Measurements from ENCODE around the gene FAM199X. TPM values are rescaled to one million over a fixed set of nuclear protein-coding genes. Genes with fewer than 3 reads are reported as not detected.

Gene FAM199X
- total and polyA plus RNA-seq, 2 donors (not counting 3 experiments of a cell fraction or from before 2014, with no cell fraction given): 4.0 to 16.8 TPM

DNA sequence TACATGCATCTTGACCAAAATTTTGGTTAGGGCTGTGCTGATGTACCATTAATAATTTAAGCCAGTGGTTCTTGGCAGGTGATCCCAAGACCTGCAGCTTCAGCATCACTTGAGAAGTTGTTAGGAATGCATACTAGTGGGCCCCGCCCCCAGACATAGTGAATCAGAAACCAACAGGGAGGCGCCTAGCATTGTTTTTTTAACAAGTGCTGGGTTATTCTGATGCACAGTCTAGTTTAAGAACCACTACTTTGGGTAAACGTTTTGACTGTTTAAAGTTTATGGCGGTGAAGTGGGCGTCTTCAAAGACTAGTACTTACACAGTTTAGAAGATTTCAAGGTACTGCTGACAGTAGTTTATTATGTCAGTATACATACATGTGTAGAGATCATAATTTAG lies 23.6 kb downstream of the FAM199X start:
- BruUV-seq (replicated peaks): no TSS peak
- Histone ChIP-seq H3K4me3 (replicated peaks in 1 of 3; ENCODE audit: insufficient read depth in 1 of 3, low read depth in 1 of 3, low read length in 3 of 3) (no peak overlapping the region), H3K9ac (replicated peaks; ENCODE audit: extremely low read depth, insufficient read depth, low read length) (no peak overlapping the region), H3K27me3 (ENCODE audit: control insufficient read depth in 2 of 2, insufficient read depth in 2 of 2, low read length in 2 of 2) (no peaks in the 10 kb centered on the region), H3K4me1 (ENCODE audit: control insufficient read depth, extremely low read depth, insufficient read depth, low read length) (no peaks in the 10 kb centered on the region), H3K9me1 (replicated peaks; ENCODE audit: control insufficient read depth, extremely low read depth, insufficient read depth, low read length) (no peaks in the 10 kb centered on the region), H2AFZ (ENCODE audit: low read depth, low read length) (no peak overlapping the region), H3K36me3 (ENCODE audit: control insufficient read depth in 2 of 2, extremely low read depth in 1 of 2, insufficient read depth in 2 of 2, low read length in 2 of 2) (peaks cover 7% of the 10 kb centered on the region in 2 experiments), H3K4me2 (ENCODE audit: insufficient read depth, low read length) (no peak overlapping the region), H3K9me3 (replicated peaks; ENCODE audit: control insufficient read depth, insufficient read depth, low read length) (no peaks in the 10 kb centered on the region), H4K20me1 (replicated peaks; ENCODE audit: control insufficient read depth, extremely low read depth, insufficient read depth, low read length) (no peaks in the 10 kb centered on the region), H3K27ac (ENCODE audit: insufficient read depth, low read depth, low read length) (no peak overlapping the region), H3K79me2 (ENCODE audit: control insufficient read depth, insufficient read depth, low read length) (no peaks in the 10 kb centered on the region)
- dilution Hi-C loops (cut with MboI; ENCODE audit: extremely low pct_ligation_motif_present, low sequenced_read_pairs): no loop called here
- POLR2A ChIA-PET: no interaction called here
- FAIRE-seq: no peak
- TF ChIP-seq EZH2 (IDR thresholded peaks at IDR 0.05; ENCODE audit: borderline replicate concordance, low read depth, low read length, severe bottlenecking) (no peak), FOS (IDR thresholded peaks at IDR 0.05; ENCODE audit: borderline replicate concordance, insufficient read depth, low read length) (no peak), JUN (IDR thresholded peaks at IDR 0.05; ENCODE audit: borderline replicate concordance, insufficient read depth, insufficient read length, low read depth) (no peak)
- CTCF ChIA-PET: no interaction called here
- intact Hi-C loops (cut with micrococcal nuclease): no loop called here
- DNase-seq (ENCODE audit: low read depth, low spot score): no peak

- Histone ChIP-seq H3K27ac (ENCODE audit: insufficient read depth, low read depth, low read length) (no peak overlapping the region), H3K36me3 (ENCODE audit: control insufficient read depth in 2 of 2, extremely low read depth in 1 of 2, insufficient read depth in 2 of 2, low read length in 2 of 2) (peaks cover 3 to 7% of the 10 kb centered on the region in 2 experiments), H3K9me3 (replicated peaks; ENCODE audit: control insufficient read depth, insufficient read depth, low read length) (no peaks in the 10 kb centered on the region), H3K79me2 (ENCODE audit: control insufficient read depth, insufficient read depth, low read length) (no peaks in the 10 kb centered on the region), H4K20me1 (replicated peaks; ENCODE audit: control insufficient read depth, extremely low read depth, insufficient read depth, low read length) (no peaks in the 10 kb centered on the region), H3K9ac (replicated peaks; ENCODE audit: extremely low read depth, insufficient read depth, low read length) (no peak overlapping the region), H3K4me3 (replicated peaks in 1 of 3; ENCODE audit: insufficient read depth in 1 of 3, low read depth in 1 of 3, low read length in 3 of 3) (no peak overlapping the region), H2AFZ (ENCODE audit: low read depth, low read length) (no peak overlapping the region), H3K4me2 (ENCODE audit: insufficient read depth, low read length) (no peak overlapping the region), H3K4me1 (ENCODE audit: control insufficient read depth, extremely low read depth, insufficient read depth, low read length) (no peaks in the 10 kb centered on the region), H3K27me3 (ENCODE audit: control insufficient read depth in 2 of 2, insufficient read depth in 2 of 2, low read length in 2 of 2) (no peaks in the 10 kb centered on the region), H3K9me1 (replicated peaks; ENCODE audit: control insufficient read depth, extremely low read depth, insufficient read depth, low read length) (no peaks in the 10 kb centered on the region)
- no TSS peak for BruUV-seq (replicated peaks)
- DNase-seq (ENCODE audit: low read depth, low spot score) (no peak), FAIRE-seq (no peak)
- TF ChIP-seq, protein P1, sequence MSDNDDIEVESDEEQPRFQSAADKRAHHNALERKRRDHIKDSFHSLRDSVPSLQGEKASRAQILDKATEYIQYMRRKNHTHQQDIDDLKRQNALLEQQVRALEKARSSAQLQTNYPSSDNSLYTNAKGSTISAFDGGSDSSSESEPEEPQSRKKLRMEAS (IDR thresholded peaks at IDR 0.05; ENCODE audit: insufficient read depth, insufficient read length): no peak
- TF ChIP-seq FOS (IDR thresholded peaks at IDR 0.05; ENCODE audit: borderline replicate concordance, insufficient read depth, low read length) (no peak), MYC (IDR thresholded peaks at IDR 0.05; ENCODE audit: low read depth, low read length) (no peak), GATA2 (IDR thresholded peaks at IDR 0.05; ENCODE audit: insufficient read depth, insufficient read length, low read depth, low read length) (no peak), EZH2 (IDR thresholded peaks at IDR 0.05; ENCODE audit: borderline replicate concordance, low read depth, low read length, severe bottlenecking) (no peak), POLR2AphosphoS5 (IDR thresholded peaks at IDR 0.05; ENCODE audit: insufficient read depth, low read depth, low read length) (no peak), POLR2A (IDR thresholded peaks at IDR 0.05; ENCODE audit: low read depth, low read length) (no peak), JUN (IDR thresholded peaks at IDR 0.05; ENCODE audit: borderline replicate concordance, insufficient read depth, insufficient read length, low read depth) (no peak)
- TF ChIP-seq, protein P2, sequence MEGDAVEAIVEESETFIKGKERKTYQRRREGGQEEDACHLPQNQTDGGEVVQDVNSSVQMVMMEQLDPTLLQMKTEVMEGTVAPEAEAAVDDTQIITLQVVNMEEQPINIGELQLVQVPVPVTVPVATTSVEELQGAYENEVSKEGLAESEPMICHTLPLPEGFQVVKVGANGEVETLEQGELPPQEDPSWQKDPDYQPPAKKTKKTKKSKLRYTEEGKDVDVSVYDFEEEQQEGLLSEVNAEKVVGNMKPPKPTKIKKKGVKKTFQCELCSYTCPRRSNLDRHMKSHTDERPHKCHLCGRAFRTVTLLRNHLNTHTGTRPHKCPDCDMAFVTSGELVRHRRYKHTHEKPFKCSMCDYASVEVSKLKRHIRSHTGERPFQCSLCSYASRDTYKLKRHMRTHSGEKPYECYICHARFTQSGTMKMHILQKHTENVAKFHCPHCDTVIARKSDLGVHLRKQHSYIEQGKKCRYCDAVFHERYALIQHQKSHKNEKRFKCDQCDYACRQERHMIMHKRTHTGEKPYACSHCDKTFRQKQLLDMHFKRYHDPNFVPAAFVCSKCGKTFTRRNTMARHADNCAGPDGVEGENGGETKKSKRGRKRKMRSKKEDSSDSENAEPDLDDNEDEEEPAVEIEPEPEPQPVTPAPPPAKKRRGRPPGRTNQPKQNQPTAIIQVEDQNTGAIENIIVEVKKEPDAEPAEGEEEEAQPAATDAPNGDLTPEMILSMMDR (IDR thresholded peaks at IDR 0.05; ENCODE audit: extremely low read depth in 1 of 2, insufficient read depth in 1 of 2, low read depth in 1 of 2, low read length in 2 of 2): no peak
- ChIA-PET POLR2A (no interaction called here), CTCF (interaction anchor here (2.5 kb wide), 1 partner anchor 60 kb away, joined by 12 read pairs; the partner anchor contains the start of gene ESX1)
- intact Hi-C loops (cut with micrococcal nuclease): no loop called here
- dilution Hi-C loops (cut with MboI; ENCODE audit: extremely low pct_ligation_motif_present, low sequenced_read_pairs): no loop called here
Observed at GRCh38 chrX:104193485-104193884, 27.2 kb downstream of the FAM199X start.
